NCI-H2227 treated with DMSO at 0.1 percent for 48 hours (cell line): ENCODE measurements around the gene TTC21A.

ENCODE experiments used
- DNase-seq: peaks from one replicate; lab custom pipeline; 2025; lab: John Stamatoyannopoulos, UW

TTC21A gene

GRCh38 chr3:39180546-39181346 lies 73.3 kb downstream of the TTC21A start:
- peak; percentile 85 for DNase-seq

GRCh38 chr3:39181408-39182335 lies 74.2 kb downstream of the TTC21A start:
- no peak for DNase-seq

DNA sequence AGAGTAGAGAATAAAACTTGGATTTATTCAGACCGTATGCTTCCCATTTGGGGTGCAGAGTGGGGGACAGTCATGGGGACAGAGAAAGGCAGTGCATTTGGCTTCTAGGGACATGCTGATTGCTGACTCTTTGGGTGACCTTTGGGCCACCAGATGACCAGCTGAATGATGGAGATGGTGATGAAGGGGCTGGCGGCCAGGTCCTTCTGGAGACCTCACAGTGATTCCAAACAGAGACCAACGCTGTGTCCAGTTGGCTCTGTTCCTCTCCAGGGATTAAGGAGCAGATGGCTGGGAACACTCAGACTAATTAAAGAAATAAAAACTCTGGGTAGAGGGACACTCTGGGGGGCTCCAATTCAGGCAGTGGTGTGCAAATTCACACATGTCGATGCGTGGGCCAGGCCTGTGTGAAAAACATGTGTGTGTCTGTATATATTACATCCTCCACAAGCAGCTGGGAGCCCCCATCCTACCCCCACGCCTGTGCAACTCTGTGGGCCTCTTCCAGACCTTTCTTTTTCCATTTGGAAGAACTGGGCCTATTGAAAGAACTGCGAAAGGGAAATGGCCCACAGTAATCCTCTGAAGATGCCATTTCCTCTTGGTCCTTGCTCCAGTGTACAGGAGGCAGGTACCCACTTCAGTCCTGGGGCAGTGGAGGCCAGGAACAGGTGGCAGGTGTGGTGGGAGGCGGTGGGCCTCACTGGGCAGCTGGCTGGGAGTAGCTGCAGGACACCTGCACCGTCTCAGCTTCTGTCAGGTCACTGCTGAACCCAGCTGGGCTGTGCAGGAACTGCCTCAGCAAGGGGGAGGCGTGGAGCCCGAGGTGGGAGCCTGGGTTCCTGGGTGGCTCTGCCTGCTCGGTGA lies 76.0 kb downstream of the TTC21A start:
- no peak for DNase-seq

- no peak for DNase-seq
Observed at GRCh38 chr3:39184081-39184967, 76.8 kb downstream of the TTC21A start.

DNA sequence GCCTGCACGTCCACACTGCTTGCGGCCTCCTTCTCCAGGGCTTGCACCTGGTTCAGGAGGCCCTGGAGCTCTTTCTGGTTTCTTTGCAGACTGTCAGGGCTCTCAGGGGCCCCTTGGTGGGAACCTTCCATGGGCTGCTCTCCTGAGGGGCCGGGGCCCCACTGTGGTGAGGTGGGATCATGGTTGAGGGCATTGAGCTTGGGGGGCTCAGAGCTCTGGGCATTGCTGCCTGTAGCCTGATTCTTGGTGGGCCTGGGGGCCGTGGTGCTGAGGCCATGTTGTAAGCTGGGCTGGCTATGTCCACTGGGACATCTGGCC lies 77.4 kb downstream of the TTC21A start:
- no peak for DNase-seq

- DNase-seq, result no peak
Observed at GRCh38 chr3:39185326-39185958, 78.0 kb downstream of the TTC21A start.

GRCh38 chr3:39185959-39186691 lies 78.6 kb downstream of the TTC21A start:
- DNase-seq, result no peak

DNA sequence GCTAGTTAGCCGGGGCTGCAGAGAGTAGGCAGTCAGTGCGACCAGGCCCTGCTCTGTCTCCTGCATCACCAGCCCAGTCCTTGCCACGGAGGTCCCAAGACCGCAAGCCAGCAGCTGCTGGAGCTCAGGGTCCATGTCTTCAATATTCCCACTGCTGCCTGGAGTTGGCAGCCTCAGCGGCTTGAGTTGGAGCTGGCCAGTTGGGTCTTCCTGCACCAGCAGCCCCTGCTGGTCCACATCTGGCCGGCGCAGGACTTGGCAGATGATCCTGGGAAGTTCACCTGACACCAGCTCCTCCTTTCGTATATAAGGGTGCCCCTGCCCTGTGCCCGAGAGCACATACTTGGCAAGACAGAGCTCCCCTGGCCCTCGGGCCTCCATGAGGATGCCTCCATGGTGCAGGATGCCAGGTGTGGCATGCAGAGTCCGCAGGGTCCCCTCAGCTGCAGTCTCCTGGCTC lies 79.2 kb downstream of the TTC21A start:
- no peak for DNase-seq

DNA sequence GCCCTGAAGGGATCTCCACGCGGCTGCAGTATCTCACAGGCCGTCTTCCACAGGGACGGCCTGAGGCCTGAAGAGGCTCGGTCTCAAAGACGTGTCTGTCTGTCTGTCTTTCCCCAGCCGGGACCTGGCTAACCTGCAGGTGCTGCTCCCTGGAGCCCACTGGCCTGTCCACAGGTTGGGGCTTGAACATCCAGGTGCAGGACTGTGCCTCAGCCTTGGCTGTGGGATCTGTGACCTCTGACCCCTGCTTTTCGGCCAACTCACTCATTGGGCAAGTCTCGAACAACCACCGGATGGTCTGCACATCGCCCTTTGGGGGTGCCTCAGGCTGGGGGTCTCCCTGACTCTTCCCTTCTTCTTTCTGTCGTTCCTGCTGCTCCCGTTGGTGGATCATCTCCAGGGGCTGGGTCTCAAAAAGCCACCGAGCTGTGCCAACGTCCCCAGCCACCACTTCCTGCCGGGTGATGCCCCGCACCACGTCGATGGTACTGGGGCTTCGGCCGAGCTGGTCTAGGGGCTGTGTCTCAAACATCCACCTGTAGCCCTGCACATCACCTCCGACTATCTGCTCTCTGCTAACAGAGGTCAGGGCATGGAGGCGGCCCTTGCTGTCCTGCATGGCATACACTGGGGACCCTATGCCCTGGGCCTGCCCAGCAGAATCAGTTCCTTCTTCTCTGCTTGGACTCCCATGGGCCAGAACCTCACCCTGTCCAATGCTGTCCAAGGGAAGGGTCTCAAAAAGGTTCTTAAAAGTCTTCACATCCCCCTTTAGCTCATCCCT lies 80.1 kb downstream of the TTC21A start:
- DNase-seq, result no peak
